Measurements from ENCODE around the gene TMEM88. TPM values are rescaled to one million over a fixed set of nuclear protein-coding genes. Genes with fewer than 3 reads are reported as not detected.

The TMEM88 gene
- total RNA-seq, 1 donor from 2014 or later, result 13.8 TPM

- Mint-ChIP-seq H3K27ac (no peak overlapping the region), H3K36me3 (peaks cover 3% of the 10 kb centered on the region), H3K27me3 (ENCODE audit: insufficient read depth, low read depth) (peaks cover 8% of the 10 kb centered on the region), H3K9me3 (no peaks in the 10 kb centered on the region), H3K4me3 (peak overlapping the region; percentile 94), H3K4me1 (peaks cover 54% of the 10 kb centered on the region)
- Histone ChIP-seq H3K9ac (no peak overlapping the region), H3K36me3 (no peaks in the 10 kb centered on the region), H3K79me2 (ENCODE audit: low read depth) (peaks cover 65% of the 10 kb centered on the region), H4K20me1 (ENCODE audit: low read depth) (peaks cover 62% of the 10 kb centered on the region), H3K27me3 (no peaks in the 10 kb centered on the region), H2AFZ (replicated peaks) (no peak overlapping the region), H3F3A (ENCODE audit: low read depth) (peaks cover 83% of the 10 kb centered on the region), H3K9me3 (ENCODE audit: low read depth) (no peaks in the 10 kb centered on the region), H3K4me1 (peaks cover 35% of the 10 kb centered on the region), H3K4me3 (peak overlapping the region; percentile 76), H3K27ac (no peak overlapping the region), H3K4me2 (peak overlapping the region; percentile 99)
- no peak for TF ChIP-seq EZH2phosphoT487 (IDR thresholded peaks at IDR 0.05)
- TF ChIP-seq EZH2 (IDR thresholded peaks at IDR 0.05), result no peak
- TF ChIP-seq, protein P1, sequence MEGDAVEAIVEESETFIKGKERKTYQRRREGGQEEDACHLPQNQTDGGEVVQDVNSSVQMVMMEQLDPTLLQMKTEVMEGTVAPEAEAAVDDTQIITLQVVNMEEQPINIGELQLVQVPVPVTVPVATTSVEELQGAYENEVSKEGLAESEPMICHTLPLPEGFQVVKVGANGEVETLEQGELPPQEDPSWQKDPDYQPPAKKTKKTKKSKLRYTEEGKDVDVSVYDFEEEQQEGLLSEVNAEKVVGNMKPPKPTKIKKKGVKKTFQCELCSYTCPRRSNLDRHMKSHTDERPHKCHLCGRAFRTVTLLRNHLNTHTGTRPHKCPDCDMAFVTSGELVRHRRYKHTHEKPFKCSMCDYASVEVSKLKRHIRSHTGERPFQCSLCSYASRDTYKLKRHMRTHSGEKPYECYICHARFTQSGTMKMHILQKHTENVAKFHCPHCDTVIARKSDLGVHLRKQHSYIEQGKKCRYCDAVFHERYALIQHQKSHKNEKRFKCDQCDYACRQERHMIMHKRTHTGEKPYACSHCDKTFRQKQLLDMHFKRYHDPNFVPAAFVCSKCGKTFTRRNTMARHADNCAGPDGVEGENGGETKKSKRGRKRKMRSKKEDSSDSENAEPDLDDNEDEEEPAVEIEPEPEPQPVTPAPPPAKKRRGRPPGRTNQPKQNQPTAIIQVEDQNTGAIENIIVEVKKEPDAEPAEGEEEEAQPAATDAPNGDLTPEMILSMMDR (IDR thresholded peaks at IDR 0.05), result no peak
- DNase-seq (ENCODE audit: low spot score), result peak; percentile 31
Observed at GRCh38 chr17:7839876-7840261, 15.0 kb upstream of the TMEM88 start.

- peaks cover 68% of the 10 kb centered on the region for H4K20me1 ChIP-seq (ENCODE audit: low read depth)
- no peaks in the 10 kb centered on the region for H3K36me3 ChIP-seq
- TF ChIP-seq EZH2 (IDR thresholded peaks at IDR 0.05) (no peak), EZH2phosphoT487 (IDR thresholded peaks at IDR 0.05) (no peak)
- TF ChIP-seq, protein P1 (IDR thresholded peaks at IDR 0.05), result no peak
- Mint-ChIP-seq H3K27me3 (ENCODE audit: insufficient read depth, low read depth) (peaks cover 8% of the 10 kb centered on the region), H3K4me3 (peak overlapping the region; percentile 94), H3K27ac (peak overlapping the region; percentile 13), H3K9me3 (no peaks in the 10 kb centered on the region), H3K4me1 (peaks cover 54% of the 10 kb centered on the region), H3K36me3 (peaks cover 3% of the 10 kb centered on the region)
- no peaks in the 10 kb centered on the region for H3K27me3 ChIP-seq
- no peak overlapping the region for H3K27ac ChIP-seq
- no peaks in the 10 kb centered on the region for H3K9me3 ChIP-seq (ENCODE audit: low read depth)
- H3K9ac ChIP-seq, result no peak overlapping the region
- H3K4me3 ChIP-seq, result peak overlapping the region; percentile 76
- H3K4me2 ChIP-seq, result peak overlapping the region; percentile 99
- H3F3A ChIP-seq (ENCODE audit: low read depth), result peaks cover 78% of the 10 kb centered on the region
- peak; percentile 60 for DNase-seq (ENCODE audit: low spot score)
- H3K4me1 ChIP-seq, result peaks cover 39% of the 10 kb centered on the region
- no peak overlapping the region for H2AFZ ChIP-seq (replicated peaks)
- peaks cover 71% of the 10 kb centered on the region for H3K79me2 ChIP-seq (ENCODE audit: low read depth)
Observed at GRCh38 chr17:7840441-7840840, 14.4 kb upstream of the TMEM88 start.

GRCh38 chr17:7840875-7841274 is 14.0 kb upstream of the TMEM88 start:
- Histone ChIP-seq H3K79me2 (ENCODE audit: low read depth) (peaks cover 73% of the 10 kb centered on the region), H3K9me3 (ENCODE audit: low read depth) (no peaks in the 10 kb centered on the region), H4K20me1 (ENCODE audit: low read depth) (peaks cover 72% of the 10 kb centered on the region), H3K4me3 (peak overlapping the region; percentile 76), H3F3A (ENCODE audit: low read depth) (peaks cover 76% of the 10 kb centered on the region), H3K9ac (no peak overlapping the region), H3K27me3 (no peaks in the 10 kb centered on the region), H3K4me1 (peaks cover 39% of the 10 kb centered on the region), H3K36me3 (no peaks in the 10 kb centered on the region), H3K27ac (no peak overlapping the region), H3K4me2 (peak overlapping the region; percentile 99), H2AFZ (replicated peaks) (no peak overlapping the region)
- no peak for TF ChIP-seq EZH2 (IDR thresholded peaks at IDR 0.05)
- TF ChIP-seq, protein P1 (IDR thresholded peaks at IDR 0.05), result no peak
- TF ChIP-seq EZH2phosphoT487 (IDR thresholded peaks at IDR 0.05), result no peak
- Mint-ChIP-seq H3K4me3 (peak overlapping the region; percentile 94), H3K27ac (peak overlapping the region; percentile 22), H3K9me3 (no peaks in the 10 kb centered on the region), H3K36me3 (peaks cover 5% of the 10 kb centered on the region), H3K4me1 (peaks cover 57% of the 10 kb centered on the region), H3K27me3 (ENCODE audit: insufficient read depth, low read depth) (peaks cover 8% of the 10 kb centered on the region)
- DNase-seq (ENCODE audit: low spot score), result no peak

Measured in neural progenitor cell (in vitro differentiated cells).